HG03342 (cell line): Measurements from ENCODE around the gene MUC5AC.

Experiments used
- ATAC-seq: cut with Tn5 transposase; IDR thresholded peaks from one replicate; pipeline ENCODE4 v1.9.1; 2021; ENCODE audit warnings: mild to moderate bottlenecking, moderate library complexity; ENCODE audit not compliant: unreplicated experiment

MUC5AC gene

DNA sequence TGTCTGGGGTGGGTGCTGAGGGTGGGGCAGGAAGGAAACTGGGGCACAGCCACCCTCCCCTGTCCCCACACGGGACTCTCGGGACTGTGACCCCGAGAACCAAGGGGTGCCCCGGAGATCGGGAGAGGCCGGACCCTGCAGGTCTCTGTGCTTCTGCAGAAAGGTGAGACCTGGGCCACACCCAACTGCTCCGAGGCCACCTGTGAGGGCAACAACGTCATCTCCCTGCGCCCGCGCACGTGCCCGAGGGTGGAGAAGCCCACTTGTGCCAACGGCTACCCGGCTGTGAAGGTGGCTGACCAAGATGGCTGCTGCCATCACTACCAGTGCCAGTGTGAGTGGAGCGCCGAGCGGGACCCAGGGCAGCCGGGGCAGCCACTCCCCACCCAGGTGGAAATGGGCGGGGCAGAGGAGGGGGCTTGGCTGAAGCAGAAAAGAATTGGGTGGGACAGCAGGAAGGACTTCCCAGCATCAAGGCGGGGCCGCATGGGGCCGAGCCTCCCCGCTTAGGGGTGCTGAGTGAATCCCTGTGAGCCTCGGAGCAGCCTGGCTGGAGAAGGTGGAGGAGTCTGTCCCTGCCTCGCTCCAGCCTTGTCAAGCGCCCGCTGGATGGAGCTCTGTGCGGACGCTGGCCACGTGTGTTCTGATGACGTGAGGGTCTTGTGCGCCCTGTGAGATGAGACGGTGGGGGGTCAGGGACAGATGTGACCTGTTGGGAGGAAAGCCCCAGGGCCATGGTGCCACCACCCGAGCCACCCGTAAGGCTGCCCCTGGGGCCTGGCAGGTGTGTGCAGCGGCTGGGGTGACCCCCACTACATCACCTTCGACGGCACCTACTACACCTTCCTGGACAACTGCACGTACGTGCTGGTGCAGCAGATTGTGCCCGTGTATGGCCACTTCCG, 35.8 kb downstream of the MUC5AC start:
- no peak for ATAC-seq

- no peak for ATAC-seq
Measured at GRCh38 chr11:1194231-1194976, 36.7 kb downstream of the MUC5AC start.

- no peak for ATAC-seq
Measured at GRCh38 chr11:1194977-1195681, 37.4 kb downstream of the MUC5AC start.

DNA sequence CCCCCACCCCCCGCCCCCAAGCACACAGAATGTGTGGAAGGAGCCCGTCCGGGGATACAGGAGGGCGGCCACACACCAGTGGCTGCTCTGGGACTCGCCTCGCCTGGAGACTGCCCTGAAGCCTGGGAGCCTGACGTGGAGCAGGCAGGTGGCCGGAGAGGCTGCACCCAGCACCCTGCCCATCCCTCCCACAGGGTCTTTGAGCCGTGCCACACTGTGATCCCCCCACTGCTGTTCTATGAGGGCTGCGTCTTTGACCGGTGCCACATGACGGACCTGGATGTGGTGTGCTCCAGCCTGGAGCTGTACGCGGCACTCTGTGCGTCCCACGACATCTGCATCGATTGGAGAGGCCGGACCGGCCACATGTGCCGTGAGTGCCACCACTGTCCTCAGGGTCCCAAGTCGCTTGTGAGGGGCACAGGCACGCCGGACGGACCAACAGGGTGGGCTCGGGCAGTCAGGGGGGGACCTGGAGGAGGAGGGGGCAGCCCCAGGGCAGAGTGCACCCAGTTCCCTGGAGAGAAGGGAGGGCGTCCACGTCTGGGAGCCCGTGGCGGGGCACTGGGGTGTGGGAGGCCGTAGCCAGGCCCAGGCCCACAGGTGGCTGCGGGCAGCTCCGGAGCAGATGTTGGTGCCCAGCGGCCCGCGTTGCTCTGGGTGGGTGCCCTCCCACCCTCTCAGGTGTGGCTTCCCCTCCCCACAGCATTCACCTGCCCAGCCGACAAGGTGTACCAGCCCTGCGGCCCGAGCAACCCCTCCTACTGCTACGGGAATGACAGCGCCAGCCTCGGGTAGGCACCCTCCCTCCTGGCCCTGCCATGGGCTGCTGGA, 38.1 kb downstream of the MUC5AC start:
- ATAC-seq = no peak

DNA sequence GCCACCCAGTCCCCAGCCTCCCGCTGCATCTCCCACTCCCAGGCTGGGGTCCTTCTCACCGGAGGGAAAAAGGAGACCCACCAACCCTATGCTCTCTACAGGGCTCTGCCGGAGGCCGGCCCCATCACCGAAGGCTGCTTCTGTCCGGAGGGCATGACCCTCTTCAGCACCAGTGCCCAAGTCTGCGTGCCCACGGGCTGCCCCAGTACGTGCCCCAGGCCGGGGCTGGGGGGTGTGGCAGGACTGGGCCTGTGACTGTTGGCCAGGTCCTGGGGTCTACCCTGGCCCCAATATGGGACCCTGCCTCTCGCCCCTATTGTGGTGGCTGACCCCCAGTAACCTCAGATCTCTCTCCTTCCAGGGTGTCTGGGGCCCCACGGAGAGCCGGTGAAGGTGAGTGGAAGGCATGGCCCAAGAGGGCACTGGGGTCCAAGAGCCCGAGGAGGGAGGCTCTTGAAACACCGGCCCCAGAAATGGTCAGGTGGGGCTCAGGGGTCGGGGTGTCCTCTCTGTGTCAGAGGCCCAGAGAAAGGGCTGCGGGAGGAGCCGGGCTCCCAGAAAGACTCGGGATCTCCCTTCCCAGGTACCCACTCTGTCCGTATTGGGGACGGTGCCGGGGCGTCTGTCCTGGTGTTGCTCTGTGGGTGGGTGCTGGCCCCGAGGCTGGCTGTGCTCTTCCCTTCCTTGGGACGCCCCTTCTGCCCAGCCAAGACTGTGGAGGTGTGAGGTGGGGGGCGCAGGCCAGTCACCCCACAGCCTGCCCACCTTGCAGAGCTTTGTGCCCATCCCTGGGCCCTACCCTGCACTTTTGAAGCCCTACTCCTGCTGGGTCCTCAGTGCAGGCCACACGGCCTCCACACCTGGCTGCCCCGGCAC, 39.0 kb downstream of the MUC5AC start:
- ATAC-seq = no peak

DNA sequence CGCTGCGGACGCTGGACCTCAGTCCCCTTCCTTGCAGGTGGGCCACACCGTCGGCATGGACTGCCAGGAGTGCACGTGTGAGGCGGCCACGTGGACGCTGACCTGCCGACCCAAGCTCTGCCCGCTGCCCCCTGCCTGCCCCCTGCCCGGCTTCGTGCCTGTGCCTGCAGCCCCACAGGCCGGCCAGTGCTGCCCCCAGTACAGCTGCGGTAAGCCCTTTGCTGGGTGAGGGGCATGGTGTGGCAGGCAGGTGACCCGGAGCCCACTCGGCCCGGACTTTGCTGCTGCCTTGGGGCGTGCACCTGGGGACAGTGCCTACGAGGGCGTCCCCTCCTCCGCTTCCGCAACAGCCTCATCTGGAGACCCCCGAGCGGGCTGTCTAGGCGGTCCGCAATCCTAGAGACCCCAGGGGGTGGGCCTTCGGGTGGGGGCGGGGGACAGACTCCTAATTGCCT, 39.7 kb downstream of the MUC5AC start:
- ATAC-seq = no peak

GRCh38 chr11:1197886-1198560, 40.3 kb downstream of the MUC5AC start:
- ATAC-seq = no peak

DNA sequence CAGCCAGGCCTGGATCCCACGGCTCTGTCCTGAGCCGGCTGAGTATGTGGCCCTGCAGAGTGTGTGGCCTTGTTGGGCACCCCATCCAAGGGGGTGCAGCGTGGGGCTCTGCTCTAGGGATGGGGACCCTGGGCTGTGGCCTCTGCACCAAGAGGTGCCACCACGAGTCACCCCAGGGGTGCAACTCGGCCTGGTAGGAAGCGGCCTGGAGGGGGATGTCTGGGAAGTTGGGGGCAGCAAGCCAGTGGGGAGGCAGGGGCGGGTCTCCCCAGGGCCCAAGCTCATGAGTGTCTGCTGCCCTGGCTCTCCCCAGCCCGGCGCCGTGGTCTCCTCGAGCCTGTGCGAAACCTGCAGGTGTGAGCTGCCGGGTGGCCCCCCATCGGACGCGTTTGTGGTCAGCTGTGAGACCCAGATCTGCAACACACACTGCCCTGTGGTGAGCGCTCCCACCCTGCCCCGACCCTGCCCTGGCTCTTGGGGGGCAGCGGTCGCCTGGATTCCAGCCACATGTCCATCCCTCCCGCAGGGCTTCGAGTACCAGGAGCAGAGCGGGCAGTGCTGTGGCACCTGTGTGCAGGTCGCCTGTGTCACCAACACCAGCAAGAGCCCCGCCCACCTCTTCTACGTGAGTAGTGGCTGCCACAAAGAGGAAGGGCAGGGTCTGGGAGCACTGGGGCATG, 40.9 kb downstream of the MUC5AC start:
- no peak for ATAC-seq

DNA sequence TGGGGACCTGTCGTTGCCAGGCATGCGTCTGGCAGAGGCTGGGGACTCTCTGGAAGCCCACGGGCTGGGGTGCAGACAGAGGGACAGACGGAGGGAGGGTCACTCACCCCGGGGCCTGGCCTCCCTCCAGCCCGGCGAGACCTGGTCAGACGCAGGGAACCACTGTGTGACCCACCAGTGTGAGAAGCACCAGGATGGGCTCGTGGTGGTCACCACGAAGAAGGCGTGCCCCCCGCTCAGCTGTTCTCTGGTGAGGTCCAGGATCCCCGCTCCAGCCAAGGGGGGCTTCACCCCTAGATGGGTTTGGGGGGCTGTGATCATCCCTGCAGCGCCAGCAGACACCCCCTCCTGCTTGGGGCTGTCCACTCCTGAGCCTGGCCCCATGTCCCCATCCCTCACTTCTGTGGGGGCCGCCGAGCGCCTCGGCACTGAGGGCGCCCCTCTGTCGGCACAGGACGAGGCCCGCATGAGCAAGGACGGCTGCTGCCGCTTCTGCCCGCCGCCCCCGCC, 41.5 kb downstream of the MUC5AC start:
- no peak for ATAC-seq

- no peak for ATAC-seq
Measured at GRCh38 chr11:1199751-1200610, 42.2 kb downstream of the MUC5AC start.

DNA sequence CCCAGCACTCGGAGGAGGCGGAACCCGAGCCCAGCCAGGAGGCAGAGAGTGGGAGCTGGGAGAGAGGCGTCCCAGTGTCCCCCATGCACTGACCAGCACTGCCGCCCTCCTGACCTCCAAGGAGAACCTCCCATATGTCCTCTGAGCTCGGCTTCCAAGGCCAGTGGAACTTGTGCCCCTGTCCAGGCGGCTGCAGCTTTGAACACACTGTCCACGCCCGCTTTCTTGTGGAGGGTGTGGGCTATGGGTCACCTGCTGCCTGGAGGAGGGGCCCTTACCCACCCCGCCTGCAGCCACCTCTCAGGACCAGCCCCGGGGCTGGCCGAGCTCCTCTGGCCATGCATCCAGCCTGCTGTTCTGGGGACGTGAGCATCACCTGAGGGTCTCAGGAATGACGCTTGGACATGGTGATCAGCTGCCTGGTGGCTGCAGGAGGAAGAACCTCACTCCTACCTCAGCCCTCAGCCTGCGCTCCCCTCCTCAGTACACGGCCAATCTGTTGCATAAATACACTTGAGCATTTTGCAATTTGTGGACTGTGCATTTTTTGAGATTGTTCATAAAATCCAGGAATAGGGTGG, 42.9 kb downstream of the MUC5AC start:
- no peak for ATAC-seq

- no peak for ATAC-seq
Measured at GRCh38 chr11:1201395-1202153, 43.8 kb downstream of the MUC5AC start.

- no peak for ATAC-seq
Measured at GRCh38 chr11:1202154-1202775, 44.5 kb downstream of the MUC5AC start.

- ATAC-seq = no peak
Measured at GRCh38 chr11:1202776-1203504, 45.2 kb downstream of the MUC5AC start.
